Sciatic nerve (tissue), 2 donors: ENCODE data around the gene FOXN4. TPM values are rescaled to one million over a fixed set of nuclear protein-coding genes. Genes with fewer than 3 reads are reported as not detected.

Experiments used
- ATAC-seq: fragments of 200-7000 bp; cut with Tn5 transposase; one replicate; pipeline ENCODE4 v1.9.1; 2020; ENCODE audit warnings: mild to moderate bottlenecking, moderate library complexity
- DNase-seq: peaks from one replicate; pipeline ENCODE4 v3.0.0-alpha.2; 2020; ENCODE audit warnings: low spot score
- intact Hi-C: fragments of 100-400 bp; cut with DNase I; formaldehyde crosslinking; loops from one replicate; pipeline ENCODE4 v1.14.2; 2022
- total RNA-seq: library from RNA; stranded (reverse); fragmentation: NEBNext Ultra II Directional; extraction: Animal tissue kit (Norgen Biotek cat#: 25700); gene quantifications from one replicate; pipeline ENCODE4 v1.2.1, GENCODE V29; 2021
- donor health status: DM: no; HTN: no; CAD: no.
- donor health status: DM: no; HTN: no; CAD: no.

Gene FOXN4
- total RNA-seq, 1 donor from 2014 or later = not detected

- ATAC-seq (no peak), DNase-seq (no peak)
- intact Hi-C loops = no loop called here
Measured at GRCh38 chr12:109287811-109288469, 21.1 kb downstream of the FOXN4 start.

DNA sequence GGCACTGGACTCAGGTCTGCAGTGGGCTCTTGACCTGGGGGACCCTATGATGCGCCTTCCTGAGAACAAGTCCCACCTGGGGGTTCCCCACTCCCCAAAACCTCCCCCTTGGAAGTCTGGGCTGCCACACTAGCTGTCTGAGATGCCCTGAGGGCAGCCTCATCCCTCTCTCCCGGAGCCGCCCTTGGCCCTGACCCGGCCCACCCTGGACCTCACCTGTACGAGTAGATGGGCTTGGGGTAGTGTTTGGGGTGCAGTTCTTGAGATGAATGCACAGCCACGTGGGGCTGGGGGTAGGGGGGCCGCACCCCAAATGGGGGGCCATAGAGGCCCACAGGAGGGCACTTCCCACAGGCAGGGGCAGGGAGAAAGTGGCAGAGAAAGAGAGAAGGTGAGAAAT lies 21.9 kb downstream of the FOXN4 start:
- DNase-seq (no peak), ATAC-seq (no peak)
- intact Hi-C loops = no loop called here

DNA sequence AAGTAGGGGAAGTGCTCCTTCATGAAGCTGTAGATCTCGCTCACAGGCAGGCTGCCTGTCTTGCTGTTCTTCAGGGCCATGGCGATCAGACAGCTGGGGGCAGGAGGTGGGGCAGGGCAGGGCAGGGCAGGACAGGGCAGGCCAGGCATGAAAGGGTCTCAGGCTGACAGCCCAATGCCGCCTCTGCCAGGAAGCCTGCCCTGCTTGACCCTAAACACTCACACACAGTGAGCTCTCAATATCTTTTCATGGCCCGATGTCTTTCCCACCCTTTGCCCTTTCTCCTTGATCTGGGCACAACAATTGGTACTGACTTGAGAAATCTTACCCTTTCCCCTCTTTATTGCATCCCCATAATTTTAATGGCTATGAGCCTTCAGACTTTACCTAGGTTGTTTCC lies 22.4 kb downstream of the FOXN4 start:
- DNase-seq = no peak
- intact Hi-C loops = no loop called here
- no peak for ATAC-seq

- DNase-seq = no peak
- intact Hi-C loops = no loop called here
Measured at GRCh38 chr12:109286252-109286651, 22.8 kb downstream of the FOXN4 start.

GRCh38 chr12:109284392-109284791 lies 24.7 kb downstream of the FOXN4 start:
- DNase-seq (no peak), ATAC-seq (no peak)
- intact Hi-C loops = loop anchor here (2.0 kb wide), 1 partner anchor 70 kb away; no protein-coding TSS in a partner anchor

More at GRCh38 chr12:109286252-109286651, 22.8 kb downstream of the FOXN4 start:
- ATAC-seq = no peak

GRCh38 chr12:109281452-109281851 lies 27.6 kb downstream of the FOXN4 start:
- intact Hi-C loops = no loop called here
- DNase-seq = no peak
- no peak for ATAC-seq

DNA sequence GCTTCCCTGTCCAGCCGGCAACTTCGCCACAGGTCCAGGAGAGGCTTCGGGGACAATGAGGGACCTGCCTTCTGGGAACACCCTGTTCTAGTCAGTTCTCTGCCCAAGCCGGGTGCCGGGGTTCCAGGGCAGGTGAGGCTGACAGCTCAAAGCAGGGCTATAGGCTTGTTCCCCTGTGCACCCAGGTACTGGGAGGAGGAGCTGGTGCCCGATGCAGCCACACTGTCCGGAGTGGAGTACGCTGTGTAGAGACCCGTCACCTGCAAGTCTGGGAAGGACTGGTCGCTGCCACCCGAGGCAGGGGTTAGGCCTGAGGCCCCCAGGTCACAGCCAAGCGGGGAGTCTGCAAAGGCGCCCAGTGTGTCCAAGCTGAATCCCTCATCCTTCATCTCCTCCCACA lies 29.6 kb downstream of the FOXN4 start:
- no peak for DNase-seq
- intact Hi-C loops = no loop called here
- no peak for ATAC-seq

GRCh38 chr12:109278912-109279311 lies 30.2 kb downstream of the FOXN4 start:
- DNase-seq (no peak), ATAC-seq (no peak)
- intact Hi-C loops = no loop called here

- no peak for DNase-seq
Measured at GRCh38 chr12:109277899-109278762, 31.0 kb downstream of the FOXN4 start.

GRCh38 chr12:109277255-109277898 lies 31.7 kb downstream of the FOXN4 start:
- intact Hi-C loops = no loop called here

More at GRCh38 chr12:109277899-109278762, 31.0 kb downstream of the FOXN4 start:
- peak; percentile 89 for ATAC-seq
- intact Hi-C loops = no loop called here

DNA sequence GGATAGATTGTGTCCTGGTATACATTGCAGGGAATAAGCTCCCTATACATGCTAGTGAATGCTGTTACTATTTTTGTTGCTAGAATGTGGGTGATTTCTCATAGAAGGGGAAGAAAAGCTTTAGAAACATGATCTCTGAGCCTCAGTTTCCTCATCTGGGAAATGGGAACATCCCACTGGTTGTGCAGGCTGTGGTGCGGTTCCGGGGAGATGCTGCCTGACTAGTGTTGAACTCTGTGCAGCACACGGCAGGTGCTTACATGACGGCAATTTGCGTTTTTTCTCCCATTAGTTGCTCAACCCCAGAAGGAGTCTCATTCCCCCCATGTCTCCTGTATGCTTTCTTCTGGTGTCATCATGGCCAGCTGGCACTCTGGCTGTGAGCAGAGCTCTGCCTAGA lies 32.9 kb downstream of the FOXN4 start:
- DNase-seq = no peak
- ATAC-seq = no peak
- intact Hi-C loops = no loop called here

More at GRCh38 chr12:109277255-109277898, 31.7 kb downstream of the FOXN4 start:
- ATAC-seq = no peak
- DNase-seq = no peak

- no peak for DNase-seq
- intact Hi-C loops = no loop called here
- ATAC-seq = no peak
Measured at GRCh38 chr12:109275173-109275572, 33.9 kb downstream of the FOXN4 start.

- ATAC-seq (no peak), DNase-seq (no peak)
- intact Hi-C loops = no loop called here
Measured at GRCh38 chr12:109274381-109274780, 34.7 kb downstream of the FOXN4 start.

- ATAC-seq = no peak
- no peak for DNase-seq
- intact Hi-C loops = no loop called here
Measured at GRCh38 chr12:109273354-109273753, 35.7 kb downstream of the FOXN4 start.

GRCh38 chr12:109271418-109271817 lies 37.7 kb downstream of the FOXN4 start:
- intact Hi-C loops = no loop called here

DNA sequence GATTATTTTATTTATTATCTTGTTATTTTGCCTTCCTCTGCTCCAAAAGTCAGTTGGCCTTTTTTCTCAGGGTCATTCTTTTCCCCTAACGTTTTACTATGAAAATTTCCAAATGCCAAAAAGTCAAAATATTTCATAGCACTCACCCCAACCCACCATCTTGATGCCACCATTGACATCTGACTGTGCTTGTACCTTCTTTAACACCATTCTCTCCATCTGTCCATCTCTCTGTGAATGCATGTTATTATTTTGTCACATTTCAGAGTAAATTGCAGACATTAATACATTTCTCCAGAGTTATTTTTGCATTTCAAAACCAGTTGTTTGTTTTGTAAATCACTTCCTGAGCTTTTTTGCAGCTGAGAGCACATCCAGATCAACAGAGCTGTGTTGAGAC lies 38.6 kb downstream of the FOXN4 start:
- ATAC-seq (no peak), DNase-seq (no peak)
- intact Hi-C loops = no loop called here

More at GRCh38 chr12:109271418-109271817, 37.7 kb downstream of the FOXN4 start:
- ATAC-seq (no peak), DNase-seq (no peak)

- ATAC-seq = no peak
- intact Hi-C loops = loop anchor here (5.0 kb wide), 1 partner anchor 118 kb away; no protein-coding TSS in a partner anchor
- DNase-seq = no peak
Measured at GRCh38 chr12:109269428-109269827, 39.7 kb downstream of the FOXN4 start.

GRCh38 chr12:109268896-109269295 lies 40.2 kb downstream of the FOXN4 start:
- ATAC-seq (no peak), DNase-seq (no peak)
- intact Hi-C loops = loop anchor here (5.0 kb wide), 1 partner anchor 118 kb away; no protein-coding TSS in a partner anchor

DNA sequence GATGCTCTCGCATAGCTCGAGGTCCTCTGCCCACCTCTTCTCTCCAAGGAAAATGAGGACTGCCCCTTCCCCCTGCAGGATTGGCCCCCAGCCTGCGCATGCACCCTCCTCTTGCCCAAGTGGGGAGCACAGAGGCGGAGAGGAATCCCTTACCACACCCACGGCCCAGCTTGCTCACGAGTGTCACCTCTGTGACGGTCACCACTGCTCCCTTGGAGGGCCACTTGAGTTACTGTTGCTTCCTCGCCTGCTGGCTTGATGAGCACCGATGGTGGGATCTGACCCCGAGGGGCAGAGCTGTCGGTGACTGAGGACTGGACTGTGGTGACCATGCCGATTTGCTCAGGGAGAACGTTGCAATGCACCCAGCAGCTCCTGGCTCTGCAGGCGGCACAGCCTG lies 41.7 kb downstream of the FOXN4 start:
- intact Hi-C loops = loop anchor here (5.0 kb wide), 1 partner anchor 120 kb away; no protein-coding TSS in a partner anchor
- DNase-seq (no peak), ATAC-seq (no peak)
